Activated T-helper 1 cell treated with anti-CD3 and anti-CD28 coated beads, Interleukin-2, amount 50 U/mL, for 16 hours (primary cell): ENCODE measurements around the gene TIE1.

ENCODE experiments used
- DNase-seq, 2 donors: peaks; one replicate each; pipeline ENCODE4 v3.0.0-alpha.2; 2020; ENCODE audit warnings: low read depth in 1 of 2, low spot score in 1 of 2

Gene TIE1

GRCh38 chr1:43334453-43335205 lies 33.8 kb downstream of the TIE1 start:
- no peak for DNase-seq

DNA sequence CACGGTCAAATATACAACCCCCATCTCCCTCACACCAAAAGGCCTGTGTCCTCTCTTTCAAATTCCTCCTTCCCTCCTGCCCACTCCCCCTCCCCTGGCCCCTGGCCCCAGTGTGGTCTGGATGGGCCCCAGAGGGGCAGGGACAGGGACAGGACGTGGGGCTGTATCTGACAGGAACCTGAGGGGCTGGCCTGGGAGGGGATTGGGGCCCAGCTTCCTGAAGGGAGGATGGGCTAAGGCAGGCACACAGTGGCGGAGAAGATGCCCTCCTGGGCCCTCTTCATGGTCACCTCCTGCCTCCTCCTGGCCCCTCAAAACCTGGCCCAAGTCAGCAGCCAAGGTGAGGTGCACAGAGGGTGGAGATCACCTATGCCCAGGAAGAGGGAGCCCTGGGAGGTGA lies 36.8 kb downstream of the TIE1 start, which contains the start of gene MPL:
TSS of gene MPL (plus strand) at position 231 of the 400 bp plus-strand sequence. CDS start at position 262, 31 bp downstream.
- DNase-seq, result no peak

- DNase-seq, result no peak
These were observed 37.2 kb downstream of the TIE1 start for GRCh38 chr1:43338001-43338400.

DNA sequence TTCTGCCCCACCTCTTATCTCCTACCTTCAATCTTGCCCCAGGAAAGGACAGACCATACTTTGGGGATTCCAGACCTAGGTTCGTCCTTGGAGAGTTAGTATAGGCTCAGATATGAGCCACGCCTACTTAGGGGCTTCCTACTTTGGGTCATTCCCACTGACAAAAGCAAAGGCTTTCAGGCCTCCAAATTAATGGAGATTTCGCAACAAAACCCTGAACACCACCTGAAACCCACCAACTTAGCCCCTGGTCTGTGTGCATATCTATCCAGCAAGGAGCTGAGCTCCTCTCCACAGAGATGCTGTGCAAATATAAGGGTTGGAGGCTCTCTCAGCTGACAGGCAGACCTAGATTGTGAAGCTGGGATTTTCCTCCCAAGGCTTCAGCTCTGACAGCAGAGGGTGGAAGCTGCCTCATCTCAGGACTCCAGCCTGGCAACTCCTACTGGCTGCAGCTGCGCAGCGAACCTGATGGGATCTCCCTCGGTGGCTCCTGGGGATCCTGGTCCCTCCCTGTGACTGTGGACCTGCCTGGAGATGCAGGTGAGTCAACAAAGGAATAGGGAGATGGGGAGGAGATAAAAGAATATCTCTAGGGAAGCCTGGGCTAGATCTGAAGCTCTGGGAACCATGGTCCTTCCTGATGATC lies 38.9 kb downstream of the TIE1 start:
- no peak for DNase-seq

- no peak for DNase-seq
These were observed 39.8 kb downstream of the TIE1 start for GRCh38 chr1:43340559-43340958.

- no peak for DNase-seq
These were observed 43.6 kb downstream of the TIE1 start for GRCh38 chr1:43344267-43344850.

- no peak for DNase-seq
These were observed 44.3 kb downstream of the TIE1 start for GRCh38 chr1:43345120-43345519.

- no peak for DNase-seq
These were observed 45.9 kb downstream of the TIE1 start for GRCh38 chr1:43346636-43347035.

DNA sequence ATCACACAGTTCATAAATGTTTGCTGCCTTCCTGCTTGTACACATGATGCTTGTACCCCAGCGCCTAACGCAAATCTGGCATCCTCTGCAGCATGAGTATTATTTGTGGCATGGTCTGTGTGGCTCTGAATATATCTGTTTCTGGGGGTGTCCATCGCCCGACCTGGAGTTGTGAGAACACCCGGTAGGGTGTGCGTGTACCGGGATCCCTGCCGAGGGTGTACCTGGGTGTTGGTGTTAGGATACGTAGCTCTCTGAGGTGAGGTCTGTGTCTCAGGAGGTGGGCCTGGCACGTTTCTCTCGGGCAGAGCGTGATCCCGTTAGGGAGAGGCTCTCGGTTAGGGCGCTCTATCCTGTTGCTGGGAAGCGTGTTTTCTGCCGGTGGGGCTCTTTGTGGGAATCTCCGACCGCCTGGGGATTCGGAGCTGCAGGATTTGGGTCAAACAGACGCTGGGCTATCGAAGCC lies 47.6 kb downstream of the TIE1 start:
- DNase-seq, result no peak

DNA sequence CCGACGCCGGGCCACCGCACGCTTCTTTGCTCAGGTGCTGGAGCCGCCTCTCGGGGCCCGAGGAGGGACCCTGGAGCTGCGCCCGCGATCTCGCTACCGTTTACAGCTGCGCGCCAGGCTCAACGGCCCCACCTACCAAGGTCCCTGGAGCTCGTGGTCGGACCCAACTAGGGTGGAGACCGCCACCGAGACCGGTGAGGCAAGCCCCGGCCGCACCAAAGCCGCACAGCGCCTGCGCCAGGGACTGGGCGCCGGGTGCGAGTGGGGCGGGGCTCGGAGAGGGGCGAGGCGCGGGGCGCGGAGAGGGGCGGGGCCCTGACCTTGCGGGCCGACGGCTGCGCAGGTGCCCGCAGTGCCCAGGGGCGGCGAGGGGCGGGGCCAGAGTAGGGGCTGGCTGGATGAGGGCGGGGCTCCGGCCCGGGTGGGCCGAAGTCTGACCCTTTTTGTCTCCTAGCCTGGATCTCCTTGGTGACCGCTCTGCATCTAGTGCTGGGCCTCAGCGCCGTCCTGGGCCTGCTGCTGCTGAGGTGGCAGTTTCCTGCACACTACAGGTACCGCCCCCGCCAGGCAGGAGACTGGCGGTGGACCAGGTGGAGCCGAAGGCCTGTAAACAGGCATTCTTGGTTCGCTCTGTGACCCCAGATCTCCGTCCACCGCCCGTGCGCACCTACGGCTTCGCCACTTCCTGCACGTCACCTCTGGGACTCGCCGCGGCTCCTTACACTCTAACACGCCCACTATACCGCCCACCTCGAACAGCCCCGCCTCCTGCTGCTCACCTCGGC lies 48.2 kb downstream of the TIE1 start:
- peak in 1 of 2 donors; percentile 43 for DNase-seq

DNA sequence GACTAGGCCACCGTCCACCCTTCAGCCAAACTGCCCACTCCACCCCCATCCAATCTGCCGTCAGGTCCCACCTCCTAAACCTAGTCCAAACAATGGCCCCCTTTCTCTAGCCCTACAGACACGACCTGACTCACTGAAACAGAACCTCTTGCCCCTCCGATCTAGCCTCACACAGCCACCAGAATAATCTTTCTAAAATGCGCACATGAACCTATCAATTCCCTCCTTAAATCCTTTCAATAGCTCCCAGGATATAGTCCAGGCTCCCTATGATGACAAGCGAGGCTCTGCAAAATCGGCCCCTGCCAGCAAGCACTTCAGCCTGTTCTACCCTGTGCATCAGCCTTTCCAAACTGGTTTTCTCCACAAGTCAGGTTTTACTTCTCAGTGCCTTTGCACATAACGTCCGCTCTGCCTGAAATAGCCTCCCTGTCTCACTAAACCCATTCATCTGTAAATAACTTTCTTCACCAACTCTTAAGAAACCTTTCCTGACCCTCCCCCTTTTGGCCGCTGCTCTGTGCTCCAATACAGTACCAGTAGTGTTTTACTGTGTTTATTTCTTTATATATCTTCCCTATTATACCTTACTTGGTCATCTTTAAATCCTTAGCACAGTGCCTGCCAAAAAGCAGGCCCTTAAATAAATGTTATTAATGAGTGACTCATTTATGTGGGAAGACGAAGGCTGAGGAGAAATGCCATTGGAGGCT lies 49.0 kb downstream of the TIE1 start:
- no peak for DNase-seq

- no peak for DNase-seq
These were observed 50.2 kb downstream of the TIE1 start for GRCh38 chr1:43350976-43351375.

GRCh38 chr1:43351421-43352350 lies 50.9 kb downstream of the TIE1 start:
- no peak for DNase-seq

DNA sequence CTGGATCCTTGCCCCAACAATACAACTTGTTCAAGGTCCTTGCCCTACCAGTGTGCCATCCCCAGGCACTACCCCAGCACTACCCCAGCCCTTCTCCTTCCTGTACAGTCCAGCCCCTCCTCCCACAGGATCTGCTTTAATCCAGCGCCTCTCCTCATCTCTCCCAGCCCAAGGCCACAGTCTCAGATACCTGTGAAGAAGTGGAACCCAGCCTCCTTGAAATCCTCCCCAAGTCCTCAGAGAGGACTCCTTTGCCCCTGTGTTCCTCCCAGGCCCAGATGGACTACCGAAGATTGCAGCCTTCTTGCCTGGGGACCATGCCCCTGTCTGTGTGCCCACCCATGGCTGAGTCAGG lies 51.5 kb downstream of the TIE1 start:
- no peak for DNase-seq

- DNase-seq, result no peak
These were observed 52.1 kb downstream of the TIE1 start for GRCh38 chr1:43352881-43353280.

GRCh38 chr1:43354471-43354870 lies 53.7 kb downstream of the TIE1 start:
- no peak for DNase-seq

- DNase-seq, result no peak
These were observed 54.2 kb downstream of the TIE1 start for GRCh38 chr1:43354936-43355335.

DNA sequence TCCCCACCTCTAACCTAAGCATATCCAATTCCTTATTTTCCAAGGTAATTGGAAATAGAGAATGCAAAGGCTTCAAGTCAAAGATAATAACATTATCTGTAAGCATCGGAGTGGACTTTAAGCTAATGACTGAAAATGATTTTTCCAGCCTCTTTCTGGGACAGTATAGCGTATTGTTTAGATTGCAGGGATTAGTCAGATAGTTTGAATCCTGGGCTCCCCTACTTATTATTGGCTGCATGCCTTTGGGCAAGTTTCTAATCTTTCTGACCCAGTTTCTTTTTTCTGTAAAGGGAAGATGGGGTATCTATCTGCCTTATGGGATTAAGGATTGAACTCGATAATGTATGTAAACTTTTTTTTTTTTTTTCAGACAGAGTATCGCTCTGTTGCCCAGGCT lies 56.5 kb downstream of the TIE1 start:
- no peak for DNase-seq

DNA sequence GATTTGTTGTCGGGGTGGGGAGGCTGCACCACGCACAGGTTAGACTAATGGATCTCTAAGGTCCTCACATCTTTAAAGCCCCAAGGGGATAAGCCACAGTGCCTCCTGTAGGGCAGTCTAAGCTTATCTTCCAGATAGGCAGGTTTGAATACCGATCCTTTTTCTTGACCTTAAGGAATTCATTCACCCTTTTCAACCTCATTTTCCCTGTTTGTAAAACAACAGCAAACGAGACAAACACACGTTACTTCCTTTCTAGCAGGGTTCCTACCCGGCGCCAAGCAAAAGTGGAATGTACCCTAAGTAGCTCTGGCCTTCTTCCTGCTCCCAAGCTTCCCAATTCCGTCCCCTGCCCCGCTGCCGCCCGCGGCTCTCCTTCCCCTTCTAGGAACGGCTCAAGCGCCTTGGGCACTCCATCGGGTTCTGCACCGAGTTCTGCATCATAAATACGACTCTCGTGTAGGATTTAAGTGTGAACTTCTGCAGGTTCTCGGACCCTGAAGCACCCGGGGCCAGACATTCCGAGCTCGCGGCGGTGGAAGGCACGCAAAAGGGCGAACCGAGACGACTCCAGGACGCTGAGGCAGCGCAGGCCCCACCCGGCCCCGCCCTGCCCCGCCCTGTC lies 57.5 kb downstream of the TIE1 start:
- no peak for DNase-seq
